DOHH2 (cell line): Measurements from ENCODE around the gene CPT1A.

Source experiments
- H3F3A ChIP-seq: fragments of 200-600 bp; sonication (generic), shearing (Covaris generic); 2 replicates; pipeline ENCODE4 v1.6.0; 2016; ENCODE audit warnings: antibody characterized with exemption, mild to moderate bottlenecking; ENCODE audit not compliant: control insufficient read depth, insufficient read depth
- H3K27ac ChIP-seq: fragments of 200-600 bp; sonication (generic); 2 replicates; pipeline ENCODE4 v1.5.1; 2014; ENCODE audit warnings: low read depth, mild to moderate bottlenecking, low read length, moderate library complexity
- H3K27me3 ChIP-seq: fragments of 200-600 bp; sonication (generic); 2 replicates; pipeline ENCODE4 v1.6.1; 2014; ENCODE audit warnings: mild to moderate bottlenecking, low read length, mixed read lengths; ENCODE audit not compliant: control insufficient read depth
- H3K36me3 ChIP-seq: fragments of 200-600 bp; sonication (generic); 2 replicates; pipeline ENCODE4 v1.6.1; 2014; ENCODE audit warnings: mild to moderate bottlenecking, low read length, moderate library complexity, mixed read lengths; ENCODE audit not compliant: control insufficient read depth
- H3K4me1 ChIP-seq: fragments of 200-600 bp; sonication (generic); 2 replicates; pipeline ENCODE4 v1.6.1; 2014; ENCODE audit warnings: mild to moderate bottlenecking, low read length, mixed read lengths; ENCODE audit not compliant: control insufficient read depth
- H3K4me2 ChIP-seq: fragments of 200-600 bp; sonication (generic); 2 replicates; pipeline ENCODE4 v1.6.0; 2014; ENCODE audit warnings: mild to moderate bottlenecking, low read length, moderate library complexity
- H3K4me3 ChIP-seq: fragments of 200-600 bp; sonication (generic); 2 replicates; pipeline ENCODE4 v1.5.1; 2014; ENCODE audit warnings: mild to moderate bottlenecking, low read length, mixed read lengths
- H3K79me2 ChIP-seq: fragments of 200-600 bp; sonication (generic); 2 replicates; pipeline ENCODE4 v1.6.1; 2014; ENCODE audit warnings: mild to moderate bottlenecking, low read length, mixed read lengths; ENCODE audit not compliant: control insufficient read depth
- H3K9me2 ChIP-seq: fragments of 200-600 bp; sonication (generic); replicated peaks from 2 replicates; pipeline ENCODE4 v1.6.1; 2014; ENCODE audit warnings: mild to moderate bottlenecking, low read length, mixed read lengths; ENCODE audit not compliant: control insufficient read depth
- H3K9me3 ChIP-seq: fragments of 200-600 bp; sonication (generic); 2 replicates; pipeline ENCODE4 v1.6.1; 2014; ENCODE audit warnings: antibody characterized with exemption, low read length, mixed read lengths; ENCODE audit not compliant: control insufficient read depth, insufficient read depth
- H4K20me1 ChIP-seq: fragments of 200-600 bp; sonication (generic); 2 replicates; pipeline ENCODE4 v1.6.0; 2014; ENCODE audit warnings: low read depth, mild to moderate bottlenecking, antibody characterized with exemption, low read length, moderate library complexity; ENCODE audit not compliant: control insufficient read depth, insufficient read depth
- EZH2phosphoT487 ChIP-seq: fragments of 200-600 bp; sonication (generic); IDR thresholded peaks from 2 replicates; pipeline ENCODE4 v1.6.1; 2017; ENCODE audit warnings: borderline replicate concordance, mild to moderate bottlenecking, antibody characterized with exemption, low read length, moderate library complexity, mixed read lengths
- TF ChIP-seq, protein P1 (sequence below): fragments of 200-600 bp; sonication (generic); IDR thresholded peaks from one replicate; pipeline ENCODE4 v1.5.1; 2014; ENCODE audit warnings: antibody characterized with exemption, mild to moderate bottlenecking, low read depth, low read length; ENCODE audit not compliant: poor library complexity, severe bottlenecking

The CPT1A gene

GRCh38 chr11:68763926-68764657 is 77.6 kb downstream of the CPT1A start:
- Histone ChIP-seq H3K79me2 (no peaks in the 10 kb centered on the region), H4K20me1 (no peaks in the 10 kb centered on the region), H3K4me2 (no peak overlapping the region), H3K4me1 (no peaks in the 10 kb centered on the region), H3K27me3 (no peaks in the 10 kb centered on the region), H3K36me3 (no peaks in the 10 kb centered on the region), H3F3A (no peaks in the 10 kb centered on the region), H3K9me2 (no peaks in the 10 kb centered on the region), H3K27ac (no peak overlapping the region), H3K9me3 (no peaks in the 10 kb centered on the region), H3K4me3 (no peak overlapping the region)
- TF ChIP-seq, protein P1, sequence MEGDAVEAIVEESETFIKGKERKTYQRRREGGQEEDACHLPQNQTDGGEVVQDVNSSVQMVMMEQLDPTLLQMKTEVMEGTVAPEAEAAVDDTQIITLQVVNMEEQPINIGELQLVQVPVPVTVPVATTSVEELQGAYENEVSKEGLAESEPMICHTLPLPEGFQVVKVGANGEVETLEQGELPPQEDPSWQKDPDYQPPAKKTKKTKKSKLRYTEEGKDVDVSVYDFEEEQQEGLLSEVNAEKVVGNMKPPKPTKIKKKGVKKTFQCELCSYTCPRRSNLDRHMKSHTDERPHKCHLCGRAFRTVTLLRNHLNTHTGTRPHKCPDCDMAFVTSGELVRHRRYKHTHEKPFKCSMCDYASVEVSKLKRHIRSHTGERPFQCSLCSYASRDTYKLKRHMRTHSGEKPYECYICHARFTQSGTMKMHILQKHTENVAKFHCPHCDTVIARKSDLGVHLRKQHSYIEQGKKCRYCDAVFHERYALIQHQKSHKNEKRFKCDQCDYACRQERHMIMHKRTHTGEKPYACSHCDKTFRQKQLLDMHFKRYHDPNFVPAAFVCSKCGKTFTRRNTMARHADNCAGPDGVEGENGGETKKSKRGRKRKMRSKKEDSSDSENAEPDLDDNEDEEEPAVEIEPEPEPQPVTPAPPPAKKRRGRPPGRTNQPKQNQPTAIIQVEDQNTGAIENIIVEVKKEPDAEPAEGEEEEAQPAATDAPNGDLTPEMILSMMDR: no peak
- TF ChIP-seq EZH2phosphoT487: no peak

DNA sequence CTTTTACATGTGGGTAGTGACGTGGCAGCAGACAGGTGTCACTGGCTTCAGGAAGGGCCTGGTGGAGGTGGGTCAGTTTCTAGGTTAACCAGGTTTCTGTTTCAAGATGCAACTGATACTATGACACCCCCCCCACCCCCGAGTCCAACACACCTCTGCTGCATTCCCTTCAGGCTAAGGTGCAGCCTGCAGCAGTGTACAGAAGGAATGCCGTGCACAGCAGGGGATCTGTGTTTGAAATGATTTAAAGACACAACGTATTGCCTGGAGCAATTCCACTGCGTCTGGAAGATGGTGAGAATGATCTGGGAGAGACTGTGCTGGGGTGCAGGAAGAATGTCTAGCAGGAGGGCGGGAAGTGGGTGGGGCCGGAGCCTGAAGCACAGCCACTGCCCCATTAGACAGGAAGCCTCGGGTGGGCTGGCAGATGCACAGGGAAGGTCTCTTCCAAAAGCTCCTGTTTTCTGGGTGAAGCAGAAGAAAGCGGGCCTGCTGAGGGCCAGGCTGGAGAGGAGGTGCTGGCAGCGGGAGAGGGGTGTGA is 78.5 kb downstream of the CPT1A start:
- H4K20me1 ChIP-seq: no peaks in the 10 kb centered on the region
- H3K9me3 ChIP-seq: no peaks in the 10 kb centered on the region
- no peaks in the 10 kb centered on the region for H3K79me2 ChIP-seq
- H3K36me3 ChIP-seq: no peaks in the 10 kb centered on the region
- H3K27me3 ChIP-seq: no peaks in the 10 kb centered on the region
- TF ChIP-seq, protein P1: no peak
- TF ChIP-seq EZH2phosphoT487: no peak
- no peaks in the 10 kb centered on the region for H3K4me1 ChIP-seq
- no peak overlapping the region for H3K4me3 ChIP-seq
- H3K4me2 ChIP-seq: no peak overlapping the region
- no peaks in the 10 kb centered on the region for H3F3A ChIP-seq
- H3K27ac ChIP-seq: no peak overlapping the region
- no peaks in the 10 kb centered on the region for H3K9me2 ChIP-seq

- Histone ChIP-seq H4K20me1 (no peaks in the 10 kb centered on the region), H3K36me3 (no peaks in the 10 kb centered on the region)
- TF ChIP-seq, protein P1: no peak
- TF ChIP-seq EZH2phosphoT487: no peak
Measured at GRCh38 chr11:68762481-68762880, 79.2 kb downstream of the CPT1A start.

More at GRCh38 chr11:68762481-68762880, 79.2 kb downstream of the CPT1A start:
- Histone ChIP-seq H3K9me3 (no peaks in the 10 kb centered on the region), H3K27ac (no peak overlapping the region), H3F3A (no peaks in the 10 kb centered on the region), H3K4me1 (no peaks in the 10 kb centered on the region), H3K9me2 (no peaks in the 10 kb centered on the region), H3K27me3 (no peaks in the 10 kb centered on the region), H3K4me2 (no peak overlapping the region), H3K79me2 (no peaks in the 10 kb centered on the region), H3K4me3 (no peak overlapping the region)
